ENCODE results near the gene CDK19.

Gene CDK19

DNA sequence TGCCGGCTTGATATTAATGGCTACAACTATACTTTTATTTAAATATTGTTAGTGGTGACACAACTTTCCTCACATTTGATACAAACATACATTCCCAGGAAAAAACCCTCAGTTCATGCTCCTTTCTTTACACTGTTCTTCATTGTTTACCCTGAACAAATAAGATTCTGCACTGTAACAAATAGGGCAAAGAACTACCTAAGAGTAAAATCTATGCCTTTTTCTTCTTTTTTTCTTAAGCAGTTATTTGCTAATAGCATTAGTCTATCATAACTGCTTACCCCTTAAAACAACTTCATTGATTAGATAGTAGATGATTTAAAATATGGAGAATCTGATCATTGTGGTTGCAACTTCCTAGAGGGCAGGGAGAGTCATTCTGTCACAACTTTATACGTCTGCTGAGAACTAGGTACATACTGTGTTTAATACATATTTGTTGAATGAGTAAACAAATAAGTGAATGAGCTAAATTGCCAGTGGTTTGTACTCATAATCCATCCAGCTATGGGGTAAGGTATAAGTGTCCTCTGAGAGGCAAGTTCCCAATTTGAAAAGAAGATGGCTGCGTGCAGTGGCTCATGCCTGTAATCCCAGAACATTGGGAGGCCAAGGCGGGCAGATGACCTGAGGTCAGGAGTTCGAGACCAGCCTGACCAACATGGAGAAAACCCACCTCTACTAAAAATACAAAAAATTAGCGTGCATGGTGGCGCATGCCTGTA, 161.0 kb downstream of the CDK19 start:
- no peak for DNase-seq

GRCh38 chr6:110653381-110653780, 161.9 kb downstream of the CDK19 start:
- DNase-seq = no peak

GRCh38 chr6:110652520-110652919, 162.7 kb downstream of the CDK19 start:
- DNase-seq = no peak

DNA sequence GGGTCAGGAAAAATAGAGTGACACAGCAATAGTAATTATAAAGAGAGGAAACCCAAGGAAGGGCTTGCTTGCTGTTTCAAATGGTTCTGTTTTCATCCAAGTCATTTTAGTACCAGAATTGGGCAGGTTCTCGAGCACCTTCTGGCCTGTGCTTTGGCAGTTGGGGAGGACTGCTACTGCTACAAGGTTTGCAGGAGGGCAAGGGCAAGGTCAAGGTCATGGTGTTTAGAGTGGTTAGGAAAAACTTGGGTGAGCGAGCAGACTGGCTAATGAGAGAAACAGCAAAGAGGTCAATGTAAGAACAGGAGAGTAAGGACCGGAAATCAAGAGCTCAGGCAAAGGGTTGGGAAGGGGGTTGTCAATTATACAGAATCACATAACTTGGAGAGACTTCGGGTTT, 164.5 kb downstream of the CDK19 start:
- DNase-seq = no peak

GRCh38 chr6:110649704-110650103, 165.6 kb downstream of the CDK19 start:
- no peak for DNase-seq

- no peak for DNase-seq
Measured at GRCh38 chr6:110646951-110647910, 168.0 kb downstream of the CDK19 start.

- DNase-seq = no peak
Measured at GRCh38 chr6:110646419-110646698, 168.9 kb downstream of the CDK19 start.

DNA sequence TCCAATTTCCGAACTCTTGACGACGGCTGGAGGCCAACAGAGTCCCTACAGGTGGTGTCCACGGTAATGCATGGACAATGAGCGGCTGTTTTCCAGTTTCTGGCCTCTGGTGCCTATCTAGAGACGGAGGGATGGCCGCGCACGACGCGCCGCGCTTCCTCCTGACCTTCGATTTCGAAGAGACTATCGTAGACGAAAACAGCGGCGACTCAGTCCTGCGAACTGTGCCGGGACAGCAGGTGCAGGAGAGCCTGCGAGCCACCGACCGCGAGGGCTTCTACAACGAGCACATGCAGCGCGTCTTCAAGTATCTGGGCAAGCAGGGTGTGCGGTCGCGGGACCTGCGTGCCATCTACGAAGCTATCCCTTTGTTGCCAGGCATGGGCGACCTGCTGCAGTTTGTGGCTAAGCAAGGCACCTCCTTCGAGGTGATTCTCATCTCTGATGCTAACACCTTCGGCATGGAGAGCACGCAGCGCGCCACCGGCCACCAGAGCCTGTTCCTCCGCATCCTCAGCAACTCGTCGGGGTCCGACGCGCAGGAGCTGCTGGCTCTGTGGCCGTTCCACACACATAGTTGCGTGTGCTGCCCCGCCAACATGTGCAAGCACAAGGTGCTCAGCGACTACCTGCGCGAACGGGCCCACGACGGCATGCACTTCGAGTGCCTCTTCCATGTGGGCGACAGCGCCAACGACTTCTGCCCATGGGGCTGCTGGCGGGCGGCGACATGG, 169.4 kb downstream of the CDK19 start:
- DNase-seq = no peak

DNA sequence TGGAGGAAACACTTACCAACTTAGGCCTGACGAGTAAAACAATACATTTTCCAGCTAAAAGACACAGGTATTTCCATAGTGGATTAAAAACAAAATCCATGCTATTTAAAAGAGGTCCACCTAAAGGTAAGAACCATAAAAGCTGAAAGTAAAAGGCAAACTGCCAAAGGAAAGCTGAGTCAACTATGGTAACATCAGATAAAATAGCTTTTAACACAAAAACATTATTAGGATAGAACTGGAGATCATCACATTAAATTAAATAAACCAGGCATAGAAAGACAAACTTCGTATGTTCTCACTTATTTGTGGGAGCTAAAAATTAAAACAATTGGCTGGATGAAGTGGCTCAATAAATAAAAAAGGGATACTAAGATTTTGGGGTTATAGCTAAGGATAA, 172.1 kb downstream of the CDK19 start:
- no peak for DNase-seq

DNA sequence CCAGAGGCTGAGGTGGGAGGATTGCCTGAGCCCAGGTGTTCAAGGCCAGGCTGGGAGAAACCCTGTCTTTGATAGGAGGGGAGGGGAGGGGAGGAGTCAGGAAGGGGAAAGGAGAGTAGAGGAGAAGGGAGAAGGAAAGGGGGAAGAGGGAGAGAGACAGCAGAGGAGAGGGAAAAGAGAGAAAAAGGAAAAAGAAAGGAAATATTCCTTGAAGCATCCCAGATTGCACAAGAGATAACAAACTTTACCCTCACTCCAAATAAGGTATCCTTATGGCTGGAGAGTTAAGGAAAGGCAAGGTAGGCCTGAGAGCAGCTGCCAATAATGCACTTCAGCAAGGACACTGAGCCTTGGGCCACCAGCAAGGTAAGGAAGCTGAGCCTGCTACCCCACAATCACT, 172.6 kb downstream of the CDK19 start:
- DNase-seq = no peak

DNA sequence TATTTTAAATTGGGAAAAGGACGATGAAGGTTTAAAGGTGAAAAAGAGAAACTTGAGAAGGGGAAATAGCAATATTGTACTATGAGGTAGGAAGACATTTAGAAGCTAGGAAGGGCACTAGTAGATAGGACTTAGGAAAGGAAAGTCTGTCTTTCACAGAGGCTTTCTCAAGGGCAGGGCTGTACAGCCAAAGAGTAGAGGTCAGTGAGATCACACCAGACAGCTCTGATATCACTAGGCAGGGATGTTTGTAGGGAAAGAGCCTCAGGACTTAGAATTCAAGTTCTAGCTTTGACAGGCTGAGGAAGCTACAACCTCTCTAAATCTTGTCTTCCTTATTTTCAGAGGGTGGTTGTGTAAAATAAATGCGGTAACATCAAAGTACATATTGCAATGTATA, 178.5 kb downstream of the CDK19 start:
- DNase-seq = no peak

DNA sequence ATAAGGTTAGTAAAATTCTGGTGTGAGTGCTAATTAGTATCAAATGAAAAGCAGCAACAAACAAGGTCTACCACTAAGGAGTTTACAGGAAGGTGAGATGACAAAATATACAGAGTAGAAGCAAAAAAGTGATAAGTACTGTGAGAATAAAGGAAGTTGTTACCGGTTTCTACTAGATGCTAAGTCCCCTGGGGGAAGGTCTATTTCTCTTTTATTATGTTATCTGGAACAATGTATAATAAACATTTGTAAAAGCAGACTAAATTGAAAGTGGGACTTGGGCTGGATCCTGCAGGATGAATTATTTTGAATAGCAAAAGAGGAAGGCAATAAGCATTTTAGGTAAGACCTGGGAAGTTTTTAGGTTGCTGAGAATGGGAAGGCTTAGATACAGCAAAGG, 180.2 kb downstream of the CDK19 start:
- DNase-seq = no peak

GRCh38 chr6:110633731-110634213, 181.5 kb downstream of the CDK19 start:
- no peak for DNase-seq

GRCh38 chr6:110629153-110629552, 186.1 kb downstream of the CDK19 start:
- DNase-seq = no peak

DNA sequence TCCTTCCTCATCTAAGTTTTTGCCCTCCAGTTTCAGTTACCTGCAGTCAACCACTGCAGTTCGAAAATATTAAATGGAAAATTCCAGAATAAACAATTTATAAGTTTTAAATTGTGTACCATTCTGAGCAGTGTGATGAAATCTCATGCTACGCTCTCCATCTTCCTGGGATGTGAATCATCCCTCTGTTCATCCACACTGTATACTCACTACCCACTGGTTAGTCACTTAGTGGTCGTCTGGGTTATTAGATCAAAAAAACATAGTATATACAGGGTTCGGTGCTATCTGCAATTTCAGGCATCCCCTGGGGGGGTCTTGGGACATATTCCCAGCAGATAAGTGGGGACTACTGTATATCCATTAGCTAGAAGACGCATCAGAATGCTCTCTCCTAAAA, 186.9 kb downstream of the CDK19 start:
- no peak for DNase-seq

DNA sequence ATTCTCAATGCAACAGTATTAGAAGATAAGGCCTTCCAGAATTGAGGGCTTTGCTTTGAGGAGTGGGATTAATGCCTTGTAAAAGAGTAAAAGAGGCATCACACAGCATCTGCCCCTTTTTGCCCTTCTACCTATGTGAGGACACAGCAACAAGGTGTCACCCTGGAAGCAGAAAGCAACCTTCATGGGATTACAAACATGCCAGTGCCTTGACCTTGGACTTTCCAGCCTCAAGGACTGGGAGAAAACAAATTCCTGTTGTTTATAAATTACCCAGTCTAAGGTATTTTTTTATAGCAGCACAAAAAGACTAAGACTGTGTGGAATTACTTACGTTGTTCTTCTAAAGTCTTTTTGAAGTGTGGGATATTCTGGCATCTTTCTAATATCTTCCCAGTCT, 188.8 kb downstream of the CDK19 start:
- DNase-seq = no peak

DNA sequence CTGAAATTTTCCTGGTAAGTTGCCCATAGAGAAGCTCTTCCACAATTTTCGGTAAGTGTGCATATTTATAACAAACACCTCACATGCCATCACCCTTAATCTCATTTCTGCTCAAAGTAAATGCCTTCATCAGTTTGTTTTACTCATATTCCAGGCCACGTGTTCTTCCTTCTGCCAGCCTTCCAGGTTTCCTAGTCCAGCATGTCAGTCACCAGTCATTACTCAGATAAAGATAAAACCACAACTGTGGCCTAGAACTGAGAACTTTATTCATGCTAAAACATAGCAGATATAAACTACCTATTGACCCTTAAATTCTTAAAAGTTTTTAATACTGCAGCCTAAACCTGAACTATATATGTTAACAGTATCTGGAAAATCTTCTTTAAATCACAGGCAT, 189.4 kb downstream of the CDK19 start:
- DNase-seq = no peak

GRCh38 chr6:110622912-110623578, 192.2 kb downstream of the CDK19 start:
- DNase-seq = no peak

GRCh38 chr6:110621061-110621460, 194.2 kb downstream of the CDK19 start:
- DNase-seq = no peak

- no peak for DNase-seq
Measured at GRCh38 chr6:110620065-110620464, 195.2 kb downstream of the CDK19 start.

GRCh38 chr6:110619275-110619908, 195.9 kb downstream of the CDK19 start:
- DNase-seq = no peak

DNA sequence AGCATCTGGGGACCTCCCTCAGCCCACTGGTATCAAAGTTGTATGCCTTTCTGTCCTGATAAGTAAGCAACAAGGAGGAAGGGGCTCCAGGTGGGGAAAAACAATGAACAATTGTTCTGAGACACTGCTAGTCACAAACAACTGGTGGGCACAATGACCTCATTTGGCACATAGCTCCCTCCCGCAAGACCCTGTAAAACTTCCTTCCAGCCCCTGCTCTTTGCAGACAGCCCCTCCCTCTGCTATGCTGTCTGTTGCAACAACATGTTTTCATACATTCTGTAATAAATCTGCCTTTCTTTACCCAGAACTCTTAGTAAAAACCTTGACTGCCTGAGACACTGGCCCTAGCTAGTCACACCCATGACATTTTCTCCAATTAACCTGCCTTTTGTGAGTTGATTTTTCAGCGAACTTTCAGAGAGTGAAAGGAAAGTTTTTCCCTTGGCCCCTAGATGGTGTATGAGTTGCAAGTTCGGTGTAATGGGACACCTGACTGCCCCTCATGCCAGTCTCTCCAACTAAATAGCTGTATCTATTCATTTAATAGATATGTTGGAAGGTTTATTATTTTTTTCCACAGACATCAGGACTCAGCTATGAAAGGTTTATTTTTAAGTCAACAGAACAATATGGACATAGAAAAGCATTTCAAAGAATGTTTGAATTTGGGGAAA, 196.5 kb downstream of the CDK19 start:
- DNase-seq = no peak

Measured in CD4-positive, alpha-beta T cell treated with Interleukin-21 for 1 hour (primary cell).